Endodermal cell (in vitro differentiated cells): Measurements from ENCODE around the gene TRMT10B. TPM values are rescaled to one million over a fixed set of nuclear protein-coding genes. Genes with fewer than 3 reads are reported as not detected.
"Not testable (repeated sequence)": the region's sequence is repeated elsewhere in the genome, so short reads cannot be mapped to it uniquely, and the experiment has no call there.

Experiments
- DNase-seq: peaks from one replicate; pipeline ENCODE4 v3.0.0-alpha.2; 2017
- H3K27ac ChIP-seq: 2 replicates; pipeline ENCODE4 v1.5.1; 2013; ENCODE audit warnings: mild to moderate bottlenecking, low read depth, low read length, moderate library complexity
- H3K27me3 ChIP-seq: 2 replicates; pipeline ENCODE4 v1.6.1; 2013; ENCODE audit warnings: mild to moderate bottlenecking, low read length, moderate library complexity; ENCODE audit not compliant: insufficient read depth, control insufficient read depth, poor library complexity, severe bottlenecking
- H3K36me3 ChIP-seq: 2 replicates; pipeline ENCODE4 v1.7.0; 2013; ENCODE audit warnings: mild to moderate bottlenecking, low read length, moderate library complexity; ENCODE audit not compliant: control insufficient read depth, insufficient read depth
- H3K4me1 ChIP-seq: one replicate; pipeline ENCODE4 v1.7.0; 2013; ENCODE audit warnings: low read length; ENCODE audit not compliant: control insufficient read depth, insufficient read depth
- H3K4me3 ChIP-seq: 2 replicates; pipeline ENCODE4 v1.5.1; 2013; ENCODE audit warnings: mild to moderate bottlenecking, low read length, moderate library complexity
- H3K9ac ChIP-seq: 2 replicates; pipeline ENCODE4 v1.6.1; 2013; ENCODE audit warnings: mild to moderate bottlenecking, low read length, moderate library complexity; ENCODE audit not compliant: poor library complexity, severe bottlenecking; ENCODE audit errors: extremely low read depth
- H3K9me3 ChIP-seq: 2 replicates; pipeline ENCODE4 v1.6.1; 2013; ENCODE audit warnings: mild to moderate bottlenecking, low read length, moderate library complexity; ENCODE audit not compliant: control insufficient read depth
- H3K27ac Mint-ChIP-seq: 2 replicates; pipeline ENCODE4 v1.8.0; 2020; ENCODE audit warnings: mixed read lengths
- H3K27me3 Mint-ChIP-seq: 2 replicates; pipeline ENCODE4 v1.8.0; 2021; ENCODE audit warnings: mild to moderate bottlenecking, mixed read lengths; ENCODE audit not compliant: insufficient read depth
- H3K36me3 Mint-ChIP-seq: 2 replicates; pipeline ENCODE4 v1.8.0; 2020; ENCODE audit warnings: low read depth, mixed read lengths
- H3K4me1 Mint-ChIP-seq: 2 replicates; pipeline ENCODE4 v1.8.0; 2020; ENCODE audit warnings: mixed read lengths
- H3K4me3 Mint-ChIP-seq: 2 replicates; pipeline ENCODE4 v1.8.0; 2020; ENCODE audit warnings: mild to moderate bottlenecking, moderate library complexity, mixed read lengths
- H3K9me3 Mint-ChIP-seq: 2 replicates; pipeline ENCODE4 v1.8.0; 2020; ENCODE audit warnings: mild to moderate bottlenecking, mixed read lengths
- CTCF ChIP-seq: fragments of 200-600 bp; sonication (generic); conservative IDR thresholded peaks from 2 replicates; pipeline ENCODE4 v1.5.0; 2021; ENCODE audit warnings: antibody characterized with exemption, mild to moderate bottlenecking
- WGBS, 2 experiments: methylation state at CpG; one replicate each; pipeline versions ENCODE4 v1.1.5 to v1.1.7; 2013; ENCODE audit warnings: missing lambda C conversion rate in 2 of 2, mixed read lengths in 1 of 2; ENCODE audit not compliant: insufficient coverage in 1 of 2, insufficient read length in 1 of 2; 5-methylcytosine and 5-hydroxymethylcytosine counted together
- total RNA-seq, 2 donors: library from RNA; stranded (reverse); fragmentation: NEBNext Ultra II Directional in 1 of 2; extraction: Animal tissue kit (Norgen Biotek cat#: 25700) in 1 of 2; gene quantifications; 2 replicates in 1 of 2; 3 replicates in 1 of 2; pipeline ENCODE4 v1.2.1, GENCODE V29; 2021

The TRMT10B gene
- total RNA-seq, 2 donors from 2014 or later: 9.3 to 11.6 TPM

GRCh38 chr9:37820142-37820541, 66.5 kb downstream of the TRMT10B start:
- Mint-ChIP-seq H3K27ac (no peak overlapping the region), H3K27me3 (no peaks in the 10 kb centered on the region), H3K4me1 (no peaks in the 10 kb centered on the region), H3K36me3 (peaks cover 42% of the 10 kb centered on the region), H3K9me3 (no peaks in the 10 kb centered on the region), H3K4me3 (no peak overlapping the region)
- no peaks in the 10 kb centered on the region for H3K27me3 ChIP-seq
- H3K4me1 ChIP-seq: no peaks in the 10 kb centered on the region
- no peak for DNase-seq
- peaks cover 58% of the 10 kb centered on the region for H3K36me3 ChIP-seq
- H3K4me3 ChIP-seq: no peak overlapping the region
- WGBS, 2 experiments: 97% methylated on average over 3 to 4 of the region's 5 CpGs
- no peak for TF ChIP-seq CTCF
- no peak overlapping the region for H3K27ac ChIP-seq
- H3K9ac ChIP-seq: no peak overlapping the region
- no peaks in the 10 kb centered on the region for H3K9me3 ChIP-seq

GRCh38 chr9:37825174-37825573, 71.6 kb downstream of the TRMT10B start:
- H3K9me3 Mint-ChIP-seq, H3K4me3 ChIP-seq, H3K4me1 ChIP-seq, H3K27me3 Mint-ChIP-seq, H3K27ac Mint-ChIP-seq, H3K9ac ChIP-seq, H3K4me1 Mint-ChIP-seq, H3K27me3 ChIP-seq, DNase-seq, H3K9me3 ChIP-seq, H3K27ac ChIP-seq, H3K4me3 Mint-ChIP-seq: not testable (repeated sequence)
- peaks cover 69% of the 10 kb centered on the region for H3K36me3 ChIP-seq
- H3K36me3 Mint-ChIP-seq: peaks cover 65% of the 10 kb centered on the region
- WGBS, 2 experiments: 95% methylated on average over 2 of the region's 2 CpGs; no CpG with 5 or more reads in 1 of the 2 experiments

DNA sequence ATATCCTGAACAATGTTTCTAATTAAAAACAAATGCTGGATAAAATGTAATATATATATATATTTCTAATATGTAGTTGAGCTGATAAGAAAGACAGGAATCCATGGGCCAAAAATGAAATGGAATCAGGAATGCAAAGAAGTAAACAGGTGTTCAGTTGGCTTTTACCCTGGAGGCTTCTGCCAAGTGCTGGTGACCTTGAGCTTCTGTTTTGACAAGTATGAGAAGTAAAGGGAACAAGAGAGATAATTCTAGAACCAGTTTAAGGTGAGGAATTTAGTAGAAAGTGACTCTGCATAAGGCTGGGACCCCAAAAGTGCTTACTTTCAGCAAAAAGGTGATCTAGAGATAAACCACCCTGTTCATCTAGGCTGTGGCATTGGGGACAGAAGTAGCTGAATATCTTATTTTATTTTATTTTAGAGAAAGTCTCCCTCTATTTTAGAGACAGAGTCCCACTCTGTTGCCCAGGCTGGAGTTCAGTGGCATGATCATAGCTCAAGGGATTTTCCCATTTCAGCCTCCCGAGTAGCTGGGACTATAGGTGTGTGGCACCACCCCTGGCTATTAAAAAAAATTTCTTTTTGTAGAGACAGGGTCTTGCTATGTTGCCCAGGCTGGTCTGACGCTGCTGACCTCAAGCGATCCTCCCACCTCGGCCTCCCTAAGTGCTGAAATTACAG, 74.0 kb downstream of the TRMT10B start:
- WGBS, 2 experiments: 91 to 92% methylated on average over 3 to 4 of the region's 4 CpGs
- H3K4me3 ChIP-seq: no peak overlapping the region
- H3K27ac Mint-ChIP-seq: no peak overlapping the region
- H3K27ac ChIP-seq: no peak overlapping the region
- H3K36me3 Mint-ChIP-seq: peaks cover 51% of the 10 kb centered on the region
- no peaks in the 10 kb centered on the region for H3K9me3 ChIP-seq
- no peaks in the 10 kb centered on the region for H3K27me3 ChIP-seq
- H3K36me3 ChIP-seq: peaks cover 50% of the 10 kb centered on the region
- no peaks in the 10 kb centered on the region for H3K9me3 Mint-ChIP-seq
- H3K9ac ChIP-seq: no peak overlapping the region
- H3K4me3 Mint-ChIP-seq: no peak overlapping the region
- no peaks in the 10 kb centered on the region for H3K4me1 ChIP-seq
- no peaks in the 10 kb centered on the region for H3K4me1 Mint-ChIP-seq
- no peaks in the 10 kb centered on the region for H3K27me3 Mint-ChIP-seq
- TF ChIP-seq CTCF: no peak
- no peak for DNase-seq

Other genes with a start within 250 kb of the TRMT10B start
- 10 to 100 TPM; 19.5 to 26.6 TPM for gene FBXO10, start 177.4 kb upstream of the TRMT10B start, total RNA-seq
- 100 to 1,000 TPM; 110 to 115 TPM for gene TOMM5, start 161.2 kb upstream of the TRMT10B start, total RNA-seq
- under 1 TPM; 0.33 to 0.55 TPM for gene FRMPD1, start 102.9 kb upstream of the TRMT10B start, total RNA-seq
- 10 to 100 TPM; 66.7 to 67.6 TPM for gene EXOSC3, start 31.3 kb downstream of the TRMT10B start, total RNA-seq
- 10 to 100 TPM; 24.0 to 26.3 TPM for gene DCAF10, start 47.0 kb downstream of the TRMT10B start, total RNA-seq
- 10 to 100 TPM; 15.8 to 17.2 TPM for gene SLC25A51, start 150.3 kb downstream of the TRMT10B start, total RNA-seq